GM12873 (cell line): ENCODE data around the gene SORCS3.
A peak's percentile ranks its signal among the peaks of the same experiment; 100 is the strongest.

ENCODE experiments used
- CTCF ChIP-seq: IDR thresholded peaks from 2 replicates; pipeline ENCODE4 v1.5.1; 2012; ENCODE audit warnings: low read depth, mild to moderate bottlenecking, moderate library complexity, low read length, control low read depth; ENCODE audit not compliant: insufficient read depth; ENCODE audit errors: missing control alignments

The SORCS3 gene

GRCh38 chr10:104615136-104615535 lies 26.0 kb upstream of the SORCS3 start:
- no peak for TF ChIP-seq CTCF

- TF ChIP-seq CTCF = no peak
Observed at GRCh38 chr10:104617831-104618230, 23.3 kb upstream of the SORCS3 start.

GRCh38 chr10:104622175-104622574 lies 18.9 kb upstream of the SORCS3 start:
- no peak for TF ChIP-seq CTCF

- peak; percentile 66 for TF ChIP-seq CTCF
Observed at GRCh38 chr10:104622598-104623209, 18.4 kb upstream of the SORCS3 start.

- no peak for TF ChIP-seq CTCF
Observed at GRCh38 chr10:104630731-104631130, 10.4 kb upstream of the SORCS3 start.

- no peak for TF ChIP-seq CTCF
Observed at GRCh38 chr10:104631946-104632345, 9.1 kb upstream of the SORCS3 start.

GRCh38 chr10:104638861-104639589 lies 2.1 kb upstream of the SORCS3 start:
- TF ChIP-seq CTCF = peak; percentile 47
